Suprapubic skin (tissue), 4 donors: ENCODE data around the gene HECTD2. TPM values are rescaled to one million over a fixed set of nuclear protein-coding genes. Genes with fewer than 3 reads are reported as not detected.
"Not testable (repeated sequence)": the region's sequence is repeated elsewhere in the genome, so short reads cannot be mapped to it uniquely, and the experiment has no call there.

Experiments
- DNase-seq, 2 donors: peaks; one replicate each; pipeline ENCODE4 v3.0.0-alpha.2; 2019; ENCODE audit warnings: low spot score in 2 of 2
- H3K27ac ChIP-seq: fragments of 200-600 bp; sonication (generic); one replicate; pipeline ENCODE4 v1.5.1; 2019
- H3K27me3 ChIP-seq: fragments of 200-600 bp; sonication (generic); one replicate; pipeline ENCODE4 v1.5.1; 2019
- H3K36me3 ChIP-seq: fragments of 200-600 bp; sonication (generic); one replicate; pipeline ENCODE4 v1.5.1; 2019
- H3K4me1 ChIP-seq: fragments of 200-600 bp; sonication (generic); one replicate; pipeline ENCODE4 v1.5.1; 2019
- H3K4me3 ChIP-seq: fragments of 200-600 bp; sonication (generic); one replicate; pipeline ENCODE4 v1.5.1; 2019; ENCODE audit warnings: mild to moderate bottlenecking
- H3K9me3 ChIP-seq: fragments of 200-600 bp; sonication (generic); one replicate; pipeline ENCODE4 v1.5.1; 2019
- CTCF ChIP-seq, 2 donors: fragments of 200-600 bp in 1 of 2; fragments of 450-650 bp in 1 of 2; sonication (generic) in 1 of 2; IDR thresholded peaks; one replicate each; pipeline ENCODE4 v1.5.1; 2016 to 2019; ENCODE audit warnings: antibody characterized with exemption in 2 of 2, mild to moderate bottlenecking in 1 of 2, moderate library complexity in 1 of 2
- EP300 ChIP-seq: sonication (generic); formaldehyde crosslinking; IDR thresholded peaks from one replicate; pipeline ENCODE4 v1.6.1; 2017; ENCODE audit warnings: antibody characterized with exemption
- POLR2A ChIP-seq, 2 donors: fragments of 450-650 bp; IDR thresholded peaks; one replicate each; pipeline ENCODE4 v1.6.1; 2017; ENCODE audit warnings: antibody characterized with exemption in 2 of 2, mild to moderate bottlenecking in 2 of 2, moderate library complexity in 2 of 2
- POLR2AphosphoS5 ChIP-seq, 3 donors: sonication (generic); formaldehyde crosslinking; IDR thresholded peaks; one replicate each; pipeline ENCODE4 v1.6.1; 2017; ENCODE audit warnings: antibody characterized with exemption in 3 of 3
- WGBS: methylation state at CpG from one replicate; pipeline ENCODE4 v1.1.5; 2018; 5-methylcytosine and 5-hydroxymethylcytosine counted together
- total RNA-seq, 4 donors: library from RNA; depleted of rRNA; stranded (reverse); fragments of >200 nt; gene quantifications; one replicate each; pipeline ENCODE4 v1.1.0, GENCODE V29; 2016

The HECTD2 gene
- total RNA-seq, 4 donors from 2014 or later, result 3.4 to 10.5 (median 8.6) TPM

- H3K27me3 ChIP-seq, result no peaks in the 10 kb centered on the region
- H3K4me1 ChIP-seq, result no peaks in the 10 kb centered on the region
- H3K4me3 ChIP-seq, result no peak overlapping the region
- no peak for TF ChIP-seq EP300
- TF ChIP-seq POLR2A (IDR thresholded peaks at IDR 0.05), result no peak
- no peak for TF ChIP-seq CTCF (IDR thresholded peaks at IDR 0.05)
- no peak for TF ChIP-seq POLR2AphosphoS5 (IDR thresholded peaks at IDR 0.05)
- 85% methylated on average over 6 of the region's 6 CpGs for WGBS
- H3K27ac ChIP-seq, result no peak overlapping the region
- peaks cover 3% of the 10 kb centered on the region for H3K36me3 ChIP-seq
- H3K9me3 ChIP-seq, result no peaks in the 10 kb centered on the region
- DNase-seq, result no peak
Observed at GRCh38 chr10:91444211-91445182, 34.4 kb downstream of the HECTD2 start.

- TF ChIP-seq CTCF (IDR thresholded peaks at IDR 0.05) (no peak), EP300 (no peak), POLR2A (IDR thresholded peaks at IDR 0.05) (no peak), POLR2AphosphoS5 (IDR thresholded peaks at IDR 0.05) (no peak)
- Histone ChIP-seq H3K27ac (no peak overlapping the region), H3K27me3 (no peaks in the 10 kb centered on the region), H3K4me1 (no peaks in the 10 kb centered on the region), H3K9me3 (peaks cover 27% of the 10 kb centered on the region), H3K4me3 (no peak overlapping the region), H3K36me3 (no peaks in the 10 kb centered on the region)
- DNase-seq, result no peak
Observed at GRCh38 chr10:91452063-91452462, 41.9 kb downstream of the HECTD2 start.

GRCh38 chr10:91453535-91453934 is 43.4 kb downstream of the HECTD2 start:
- no peak overlapping the region for H3K27ac ChIP-seq
- H3K4me1 ChIP-seq, result no peaks in the 10 kb centered on the region
- H3K36me3 ChIP-seq, result no peaks in the 10 kb centered on the region
- no peak for TF ChIP-seq POLR2A (IDR thresholded peaks at IDR 0.05)
- TF ChIP-seq CTCF (IDR thresholded peaks at IDR 0.05), result no peak
- no peak for TF ChIP-seq EP300
- TF ChIP-seq POLR2AphosphoS5 (IDR thresholded peaks at IDR 0.05), result no peak
- no peak overlapping the region for H3K4me3 ChIP-seq
- peaks cover 27% of the 10 kb centered on the region for H3K9me3 ChIP-seq
- no peak for DNase-seq
- H3K27me3 ChIP-seq, result no peaks in the 10 kb centered on the region

GRCh38 chr10:91455135-91455534 is 45.0 kb downstream of the HECTD2 start:
- peaks cover 27% of the 10 kb centered on the region for H3K9me3 ChIP-seq
- not testable (repeated sequence) for H3K36me3 ChIP-seq, H3K27me3 ChIP-seq, H3K4me1 ChIP-seq, H3K27ac ChIP-seq, H3K4me3 ChIP-seq, DNase-seq
- 90% methylated on average over 1 of the region's 1 CpG for WGBS

- 93% methylated on average over 3 of the region's 3 CpGs for WGBS
- H3K27me3 ChIP-seq, result no peaks in the 10 kb centered on the region
- no peak overlapping the region for H3K27ac ChIP-seq
- no peaks in the 10 kb centered on the region for H3K4me1 ChIP-seq
- peaks cover 28% of the 10 kb centered on the region for H3K36me3 ChIP-seq
- H3K4me3 ChIP-seq, result no peak overlapping the region
- TF ChIP-seq CTCF (IDR thresholded peaks at IDR 0.05), result no peak
- no peak for TF ChIP-seq POLR2AphosphoS5 (IDR thresholded peaks at IDR 0.05)
- no peak for TF ChIP-seq POLR2A (IDR thresholded peaks at IDR 0.05)
- TF ChIP-seq EP300, result no peak
- no peaks in the 10 kb centered on the region for H3K9me3 ChIP-seq
- DNase-seq, result no peak
Observed at GRCh38 chr10:91460681-91461080, 50.5 kb downstream of the HECTD2 start.
